HFF-Myc (cell line): ENCODE data around the gene SMIM35.

Experiments used
- DNase-seq: peaks from one replicate; pipeline ENCODE4 v3.0.0-alpha.2; 2011; ENCODE audit warnings: low read depth; ENCODE audit errors: extremely low read depth
- H3K4me3 ChIP-seq: replicated peaks from 2 replicates; pipeline ENCODE4 v1.5.1; 2011; ENCODE audit warnings: low read depth, mild to moderate bottlenecking, control low read depth, low read length
- CTCF ChIP-seq: IDR thresholded peaks from 2 replicates; pipeline ENCODE4 v1.5.1; 2012; ENCODE audit warnings: mild to moderate bottlenecking, low read depth, low read length, control low read depth; ENCODE audit errors: missing control alignments

Gene SMIM35

GRCh38 chr11:118059246-118059940 is 27.4 kb downstream of the SMIM35 start:
- DNase-seq, result no peak
- no peak overlapping the region for H3K4me3 ChIP-seq
- no peak for TF ChIP-seq CTCF

DNA sequence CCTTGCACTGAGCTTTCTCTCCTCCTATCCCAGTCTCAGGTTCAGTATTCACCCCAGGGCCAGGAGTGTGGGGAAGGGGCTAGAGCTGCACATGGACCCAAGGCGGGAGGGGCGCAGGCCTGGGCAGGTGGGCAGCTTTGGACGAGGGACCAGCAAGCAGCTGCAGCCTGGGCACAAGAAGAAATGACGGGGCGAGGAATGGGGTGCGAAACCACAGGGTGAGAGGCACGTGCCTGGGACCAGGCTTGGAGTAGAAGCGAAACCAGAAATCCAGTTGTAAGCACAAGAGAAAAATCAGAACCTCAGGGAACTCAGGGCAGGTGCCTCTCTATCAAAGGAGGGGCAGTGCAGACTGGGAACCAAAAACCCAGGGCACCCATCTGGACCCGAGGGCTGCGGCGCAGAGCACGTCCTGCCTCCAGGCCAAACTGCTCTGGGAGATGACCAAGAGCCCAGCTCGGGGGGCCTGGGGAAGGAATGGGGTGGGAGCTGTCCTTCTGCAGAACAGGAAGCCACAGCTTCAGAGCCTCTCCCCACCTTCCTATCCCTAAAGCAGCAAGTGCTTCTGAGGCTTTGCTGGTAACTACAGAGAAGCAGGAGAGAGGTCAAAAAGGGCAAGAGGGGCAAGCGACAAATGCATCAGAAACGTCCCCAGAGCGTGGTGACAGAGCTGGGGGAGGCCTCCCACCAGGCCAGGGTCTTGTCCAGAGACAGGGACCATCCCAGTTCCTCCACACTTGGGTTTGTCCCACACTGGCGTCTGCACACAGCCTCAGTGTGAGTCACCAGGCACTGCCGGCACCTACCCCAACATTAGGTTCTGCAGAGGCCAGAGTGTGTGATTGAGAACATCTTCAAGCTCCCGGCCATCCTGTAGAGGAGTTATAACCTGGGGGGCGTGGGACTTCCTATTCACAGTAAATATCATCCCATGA is 28.2 kb downstream of the SMIM35 start:
- TF ChIP-seq CTCF, result no peak

GRCh38 chr11:118057251-118058145 is 29.3 kb downstream of the SMIM35 start:
- TF ChIP-seq CTCF, result no peak
- no peak overlapping the region for H3K4me3 ChIP-seq
- no peak for DNase-seq

More for the DNA sequence above, 28.2 kb downstream of the SMIM35 start:
- no peak overlapping the region for H3K4me3 ChIP-seq
- DNase-seq, result no peak

DNA sequence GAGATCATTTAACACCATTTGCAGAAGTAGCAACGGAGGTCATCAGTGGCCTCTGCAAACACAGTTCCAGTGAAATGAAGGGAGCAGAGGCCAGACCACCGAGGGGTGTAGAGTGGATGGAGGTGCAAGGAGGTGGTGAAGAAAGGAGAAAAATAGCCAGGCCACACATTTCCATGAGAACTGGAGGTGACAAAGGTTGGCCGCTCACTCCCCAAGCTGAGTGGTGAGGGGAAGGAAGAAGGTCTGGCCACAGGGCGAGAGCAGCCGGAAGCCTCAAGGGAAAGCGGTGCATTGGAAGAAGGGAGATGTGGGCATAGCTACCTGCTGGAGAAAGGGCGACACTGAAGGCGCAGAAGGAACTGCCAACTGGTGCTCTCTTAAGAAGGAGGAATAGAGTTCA is 30.0 kb downstream of the SMIM35 start:
- no peak for TF ChIP-seq CTCF
- H3K4me3 ChIP-seq, result no peak overlapping the region
- DNase-seq, result no peak

DNA sequence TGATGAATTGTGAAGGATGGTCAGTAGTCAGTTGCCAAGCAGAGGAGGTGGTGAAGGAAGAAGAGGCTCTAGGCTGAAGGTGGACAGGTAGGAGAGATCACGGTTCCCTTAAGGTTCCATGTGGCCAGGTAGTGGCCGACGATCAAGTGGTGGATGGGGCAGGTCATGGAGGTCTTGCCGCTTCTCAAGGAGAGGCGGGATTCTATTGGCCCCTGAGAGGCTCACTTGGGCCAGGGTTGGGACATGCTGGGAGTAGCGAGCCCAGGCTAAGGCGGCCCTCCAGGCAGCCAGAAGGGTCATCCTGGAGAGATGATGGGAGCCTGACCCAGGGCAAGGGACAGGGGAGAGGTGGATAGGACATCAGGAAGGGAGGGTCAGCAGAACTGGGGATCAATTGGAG is 30.8 kb downstream of the SMIM35 start:
- DNase-seq, result no peak
- H3K4me3 ChIP-seq, result no peak overlapping the region
- no peak for TF ChIP-seq CTCF
